Endometrial microvascular endothelial cells (primary cell): ENCODE data around the gene CLIP3. TPM values are rescaled to one million over a fixed set of nuclear protein-coding genes. Genes with fewer than 3 reads are reported as not detected.
"Not testable (repeated sequence)": the region's sequence is repeated elsewhere in the genome, so short reads cannot be mapped to it uniquely, and the experiment has no call there.

Source experiments
- in situ Hi-C: cut with HindIII; loops from 2 replicates; pipeline ENCODE4 v1.10.0; 2017; ENCODE audit warnings: low sequenced_read_pairs, low pct_unique_long_range_greater_than_20kb; ENCODE audit errors: inconsistent ontology term
- total RNA-seq: library from RNA; depleted of rRNA; stranded (reverse); fragments of >200 nt; gene quantifications from one replicate; pipeline ENCODE4 v1.2.3, GENCODE V29; 2015; ENCODE audit errors: inconsistent ontology term

The CLIP3 gene
- total RNA-seq, 1 donor from 2014 or later, result 5.9 TPM

DNA sequence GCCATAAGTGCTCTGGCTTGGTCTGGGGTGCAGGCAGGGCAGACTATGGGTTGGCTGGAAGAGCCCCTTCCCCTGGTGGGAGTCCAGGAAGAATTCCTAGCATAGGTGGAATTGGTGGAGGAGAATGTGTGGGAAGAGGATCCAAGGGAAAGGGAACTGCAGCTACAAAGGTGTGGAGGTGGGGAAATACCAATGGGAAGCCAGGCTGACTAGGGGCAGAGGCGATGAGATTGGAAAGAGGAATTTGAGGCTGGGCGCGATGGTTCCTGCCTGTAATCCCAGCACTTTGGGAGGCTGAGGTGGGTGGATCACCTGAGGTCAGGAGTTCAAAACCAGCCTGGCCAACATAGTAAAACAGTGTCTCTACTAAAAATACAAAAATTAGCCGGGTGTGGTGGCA, 42.5 kb downstream of the CLIP3 start:
- in situ Hi-C loops, result no loop called here

GRCh38 chr19:35988824-35989223, 43.8 kb downstream of the CLIP3 start:
- in situ Hi-C loops, result no loop called here

- in situ Hi-C loops, result no loop called here
These were observed 45.1 kb downstream of the CLIP3 start for GRCh38 chr19:35987571-35987896.

- in situ Hi-C loops, result no loop called here
These were observed 45.8 kb downstream of the CLIP3 start for GRCh38 chr19:35986664-35987570.

GRCh38 chr19:35986111-35986510, 46.6 kb downstream of the CLIP3 start:
- in situ Hi-C loops, result no loop called here

GRCh38 chr19:35983177-35983576, 49.5 kb downstream of the CLIP3 start:
- in situ Hi-C loops, result no loop called here

- in situ Hi-C loops, result not testable (repeated sequence)
These were observed 51.7 kb downstream of the CLIP3 start for GRCh38 chr19:35980997-35981396.

GRCh38 chr19:35978832-35979365, 53.8 kb downstream of the CLIP3 start:
- in situ Hi-C loops, result no loop called here

DNA sequence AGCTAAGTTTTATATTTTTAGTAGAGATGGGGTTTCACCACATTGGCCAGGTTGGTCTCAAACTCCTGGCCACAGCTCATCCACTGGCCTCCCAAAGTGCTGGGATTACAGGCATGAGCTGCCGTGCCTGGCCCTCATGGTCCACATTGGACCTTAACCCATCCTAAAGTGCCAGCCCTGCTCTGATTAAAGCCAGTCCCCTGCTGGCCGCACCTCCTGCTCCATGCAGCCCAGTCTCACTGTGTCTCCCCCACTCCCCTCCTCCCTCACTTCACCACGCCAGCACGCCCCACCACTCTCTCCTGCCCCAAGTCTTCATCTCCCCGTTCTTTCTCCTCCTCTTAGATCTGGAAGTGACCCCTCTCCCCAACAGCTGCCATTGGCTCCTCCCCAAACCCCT, 54.4 kb downstream of the CLIP3 start:
- in situ Hi-C loops, result no loop called here

DNA sequence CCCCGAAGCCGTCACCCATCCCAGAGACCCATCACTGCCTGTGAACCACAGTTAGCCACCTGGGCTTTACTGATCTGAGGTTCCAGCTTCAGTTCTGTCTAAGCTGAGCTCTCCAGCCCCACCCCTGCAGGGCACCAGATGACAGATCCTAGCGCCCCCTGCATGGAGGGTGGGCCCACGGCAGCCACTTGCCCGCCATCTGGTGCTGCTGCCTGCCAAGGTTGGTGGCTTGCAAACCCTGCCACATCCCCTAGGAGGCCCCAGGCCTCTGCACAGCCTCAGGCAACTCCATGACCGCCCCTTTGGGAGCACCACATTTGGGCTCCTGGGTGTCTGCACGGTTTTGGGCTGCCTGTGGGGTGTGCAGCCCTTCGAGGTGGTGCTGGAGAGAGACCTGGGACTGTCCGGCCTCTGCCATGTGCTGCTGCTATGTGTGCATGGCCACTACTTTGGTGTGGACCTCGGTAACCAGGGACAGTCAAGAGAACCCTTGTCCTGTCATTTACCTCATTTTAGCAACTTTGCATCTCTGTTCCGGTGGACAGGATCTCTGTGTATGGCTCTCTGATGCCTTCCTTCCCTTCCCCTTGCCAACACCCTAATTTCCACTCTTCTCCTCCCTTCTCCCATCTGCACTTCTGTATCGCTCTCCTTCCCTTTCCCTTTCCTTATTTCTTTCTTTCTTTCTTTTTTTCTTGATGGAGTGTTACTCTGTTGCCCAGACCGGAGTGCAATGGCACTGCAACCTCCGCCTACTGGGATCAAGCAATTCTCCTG, 55.0 kb downstream of the CLIP3 start:
- in situ Hi-C loops, result no loop called here

DNA sequence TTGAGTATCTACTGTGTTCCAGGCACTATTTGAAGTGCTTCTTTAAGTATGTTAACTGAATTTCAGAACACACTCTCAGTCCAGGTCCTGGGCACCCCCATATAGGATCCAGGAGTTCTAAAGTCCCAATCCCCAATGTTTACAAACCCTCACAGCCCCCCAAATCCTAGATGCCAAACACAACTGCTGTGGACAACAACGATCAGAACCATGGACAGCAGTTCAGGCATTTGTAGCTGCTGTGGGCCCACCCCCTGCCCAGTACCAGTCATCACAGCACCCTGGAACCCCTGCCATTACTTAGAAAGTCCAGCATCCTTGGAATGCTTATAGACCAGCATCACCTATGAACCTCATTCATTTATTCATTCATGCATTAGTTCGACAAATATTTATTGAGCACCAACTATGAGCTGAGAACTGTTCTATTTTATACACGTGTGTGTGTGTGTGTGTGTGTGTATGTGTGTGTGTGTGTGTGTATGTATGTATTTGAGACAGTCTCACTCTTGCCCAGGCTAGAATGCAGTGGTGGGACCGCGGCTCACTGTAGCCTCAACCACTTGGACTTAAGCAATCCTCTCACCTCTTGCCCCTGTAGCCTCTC, 57.0 kb downstream of the CLIP3 start:
- in situ Hi-C loops, result no loop called here

- in situ Hi-C loops, result no loop called here
These were observed 59.2 kb downstream of the CLIP3 start for GRCh38 chr19:35973487-35973886.

GRCh38 chr19:35966771-35967170, 65.9 kb downstream of the CLIP3 start:
- in situ Hi-C loops, result no loop called here

Other genes starting within 250 kb of the CLIP3 start
- not detected for gene PRODH2, start 220.0 kb downstream of the CLIP3 start, total RNA-seq
- gene NPHS1, start 180.4 kb downstream of the CLIP3 start, total RNA-seq, result not detected
- not detected for gene KIRREL2, start 176.0 kb downstream of the CLIP3 start, total RNA-seq
- gene APLP1, start 164.3 kb downstream of the CLIP3 start, total RNA-seq, result 9.4 TPM
- 6.6 TPM for gene NFKBID, start 132.3 kb downstream of the CLIP3 start, total RNA-seq
- not detected for gene HCST, start 130.3 kb downstream of the CLIP3 start, total RNA-seq
- not detected for gene TYROBP, start 124.6 kb downstream of the CLIP3 start, total RNA-seq
- gene LRFN3, start 96.5 kb downstream of the CLIP3 start, total RNA-seq, result 2.5 TPM
- 17.0 TPM for gene SDHAF1, start 37.7 kb downstream of the CLIP3 start, total RNA-seq
- not detected for gene SYNE4, start 24.1 kb downstream of the CLIP3 start, total RNA-seq
- gene ALKBH6, start 18.7 kb downstream of the CLIP3 start, total RNA-seq, result 36.1 TPM
- 5.4 TPM for gene THAP8, start 21.4 kb upstream of the CLIP3 start, total RNA-seq
- gene WDR62, start 22.0 kb upstream of the CLIP3 start, total RNA-seq, result 11.5 TPM
- not detected for gene OVOL3, start 78.3 kb upstream of the CLIP3 start, total RNA-seq
- gene POLR2I, start 82.0 kb upstream of the CLIP3 start, total RNA-seq, result 27.1 TPM
- gene TBCB, start 82.6 kb upstream of the CLIP3 start, total RNA-seq, result 235 TPM
- 169 TPM for gene CAPNS1, start 107.2 kb upstream of the CLIP3 start, total RNA-seq
- gene COX7A1, start 119.6 kb upstream of the CLIP3 start, total RNA-seq, result 23.4 TPM
- 4.9 TPM for gene ZNF565, start 181.8 kb upstream of the CLIP3 start, total RNA-seq
- gene ZNF146, start 182.2 kb upstream of the CLIP3 start, total RNA-seq, result 60.9 TPM